H9 (cell line): Measurements from ENCODE around the gene CTSA. TPM values are rescaled to one million over a fixed set of nuclear protein-coding genes. Genes with fewer than 3 reads are reported as not detected.

Source experiments
- DNase-seq: peaks from one replicate; pipeline ENCODE4 v3.0.0-alpha.2; 2017
- H2AFZ ChIP-seq: one replicate; pipeline ENCODE4 v1.6.1; 2013; ENCODE audit warnings: mild to moderate bottlenecking, low read length, control low read depth, moderate library complexity
- H2AK5ac ChIP-seq: 2 replicates; pipeline ENCODE4 v1.6.1; 2013; ENCODE audit warnings: low read length, control low read depth, mixed read lengths; ENCODE audit not compliant: insufficient read length
- H2BK120ac ChIP-seq: one replicate; pipeline ENCODE4 v1.6.1; 2013; ENCODE audit warnings: low read depth, mild to moderate bottlenecking, low read length, control low read depth, inconsistent platforms; ENCODE audit not compliant: poor library complexity, severe bottlenecking
- H2BK12ac ChIP-seq: 2 replicates; pipeline ENCODE4 v1.6.1; 2013; ENCODE audit warnings: low read length, control low read depth, mixed read lengths, low read depth; ENCODE audit not compliant: insufficient read length
- H2BK15ac ChIP-seq: 2 replicates; pipeline ENCODE4 v1.6.1; 2013; ENCODE audit warnings: low read depth, low read length, control low read depth
- H2BK20ac ChIP-seq: one replicate; pipeline ENCODE4 v1.6.1; 2013; ENCODE audit warnings: low read depth, mild to moderate bottlenecking, low read length, control low read depth, inconsistent platforms; ENCODE audit not compliant: poor library complexity, severe bottlenecking
- H2BK5ac ChIP-seq: 2 replicates; pipeline ENCODE4 v1.6.1; 2013; ENCODE audit warnings: low read length, control low read depth, mixed read lengths; ENCODE audit not compliant: insufficient read length
- H3K14ac ChIP-seq: 2 replicates; pipeline ENCODE4 v1.6.1; 2013; ENCODE audit warnings: low read length, control low read depth; ENCODE audit not compliant: insufficient read depth
- H3K18ac ChIP-seq: 2 replicates; pipeline ENCODE4 v1.6.1; 2013; ENCODE audit warnings: low read depth, mild to moderate bottlenecking, mixed read lengths, low read length, control low read depth; ENCODE audit not compliant: insufficient read length
- H3K23ac ChIP-seq: 2 replicates; pipeline ENCODE4 v1.6.1; 2013; ENCODE audit warnings: low read length, control low read depth, mixed read lengths, low read depth; ENCODE audit not compliant: insufficient read length
- H3K23me2 ChIP-seq: 2 replicates; pipeline ENCODE4 v1.6.1; 2013; ENCODE audit warnings: low read depth, mild to moderate bottlenecking, mixed read lengths, low read length, control low read depth; ENCODE audit not compliant: insufficient read length, poor library complexity, severe bottlenecking
- H3K27ac ChIP-seq: 2 replicates; pipeline ENCODE4 v1.5.1; 2013; ENCODE audit warnings: low read length, control low read depth, mixed read lengths, low read depth; ENCODE audit not compliant: insufficient read length
- H3K27me3 ChIP-seq: 2 replicates; pipeline ENCODE4 v1.6.1; 2013; ENCODE audit warnings: low read length, control low read depth, inconsistent platforms; ENCODE audit not compliant: insufficient read depth
- H3K4ac ChIP-seq: 2 replicates; pipeline ENCODE4 v1.6.1; 2013; ENCODE audit warnings: low read depth, mild to moderate bottlenecking, control low read depth, inconsistent platforms, low read length, moderate library complexity
- H3K4me1 ChIP-seq: 2 replicates; pipeline ENCODE4 v1.6.1; 2013; ENCODE audit warnings: low read length, control low read depth, inconsistent platforms; ENCODE audit not compliant: insufficient read depth
- H3K4me2 ChIP-seq: 2 replicates; pipeline ENCODE4 v1.6.1; 2013; ENCODE audit warnings: low read length, control low read depth, mixed read lengths; ENCODE audit not compliant: insufficient read length, insufficient read depth
- H3K56ac ChIP-seq: 2 replicates; pipeline ENCODE4 v1.6.1; 2013; ENCODE audit warnings: low read depth, mild to moderate bottlenecking, mixed read lengths, low read length, control low read depth; ENCODE audit not compliant: insufficient read length
- H3K79me1 ChIP-seq: 2 replicates; pipeline ENCODE4 v1.6.1; 2013; ENCODE audit warnings: low read depth, mild to moderate bottlenecking, moderate library complexity, low read length, control low read depth, inconsistent platforms; ENCODE audit not compliant: insufficient read depth, poor library complexity, severe bottlenecking
- H3K79me2 ChIP-seq: 2 replicates; pipeline ENCODE4 v1.6.1; 2013; ENCODE audit warnings: low read length, control low read depth, inconsistent platforms; ENCODE audit not compliant: insufficient read depth
- H3K9ac ChIP-seq: 2 replicates; pipeline ENCODE4 v1.6.1; 2013; ENCODE audit warnings: low read length, control low read depth, mixed read lengths; ENCODE audit not compliant: insufficient read length; ENCODE audit errors: extremely low read depth
- H3K9me3 ChIP-seq: one replicate; pipeline ENCODE4 v1.6.1; 2013; ENCODE audit warnings: low read depth, low read length, inconsistent platforms; ENCODE audit not compliant: control insufficient read depth
- H3T11ph ChIP-seq: one replicate; pipeline ENCODE4 v1.6.1; 2013; ENCODE audit warnings: mild to moderate bottlenecking, low read length, control low read depth, inconsistent platforms
- H4K20me1 ChIP-seq: one replicate; pipeline ENCODE4 v1.6.1; 2013; ENCODE audit not compliant: control insufficient read depth, insufficient read length, insufficient read depth
- H4K5ac ChIP-seq: 2 replicates; pipeline ENCODE4 v1.6.1; 2013; ENCODE audit warnings: low read depth, mild to moderate bottlenecking, mixed read lengths, low read length, control low read depth; ENCODE audit not compliant: insufficient read length
- H4K8ac ChIP-seq: replicated peaks from 2 replicates; pipeline ENCODE4 v1.6.1; 2013; ENCODE audit warnings: low read length, control low read depth, mixed read lengths, low read depth; ENCODE audit not compliant: insufficient read length
- H4K91ac ChIP-seq: 2 replicates; pipeline ENCODE4 v1.6.1; 2013; ENCODE audit warnings: low read depth, mild to moderate bottlenecking, moderate library complexity, mixed read lengths, low read length, control low read depth; ENCODE audit not compliant: insufficient read length
- H3K27ac Mint-ChIP-seq, 3 experiments: 2 replicates in 2 of 3; 3 replicates in 1 of 3; pipeline ENCODE4 v1.8.0; 2020 to 2021; ENCODE audit warnings: mixed read lengths in 3 of 3, mild to moderate bottlenecking in 1 of 3, moderate library complexity in 1 of 3
- H3K27me3 Mint-ChIP-seq: 2 replicates; pipeline ENCODE4 v1.8.0; 2021; ENCODE audit warnings: low read depth, mild to moderate bottlenecking, moderate library complexity, mixed read lengths
- H3K36me3 Mint-ChIP-seq, 3 experiments: 2 replicates in 2 of 3; 3 replicates in 1 of 3; pipeline ENCODE4 v1.8.0; 2020 to 2021; ENCODE audit warnings: low read depth in 3 of 3, mixed read lengths in 3 of 3; ENCODE audit not compliant: insufficient read depth in 1 of 3
- H3K4me1 Mint-ChIP-seq, 2 experiments: 2 replicates each; pipeline ENCODE4 v1.8.0; 2020; ENCODE audit warnings: mixed read lengths in 2 of 2
- H3K4me3 Mint-ChIP-seq, 2 experiments: 2 replicates in 1 of 2; 3 replicates in 1 of 2; pipeline ENCODE4 v1.8.0; 2020 to 2021; ENCODE audit warnings: mild to moderate bottlenecking in 2 of 2, mixed read lengths in 2 of 2, moderate library complexity in 1 of 2
- H3K9me3 Mint-ChIP-seq, 2 experiments: 2 replicates in 1 of 2; 3 replicates in 1 of 2; pipeline ENCODE4 v1.8.0; 2020; ENCODE audit warnings: mild to moderate bottlenecking in 2 of 2, mixed read lengths in 2 of 2, moderate library complexity in 1 of 2
- WGBS: extraction: QIAGEN DNeasy Blood & Tissue Kit; methylation state at CpG from one replicate; pipeline ENCODE4 v1.1.7; 2013; ENCODE audit warnings: missing lambda C conversion rate, low lambda C conversion rate, mixed read lengths; ENCODE audit not compliant: insufficient read length; ENCODE audit errors: extremely low coverage; 5-methylcytosine and 5-hydroxymethylcytosine counted together
- total RNA-seq: library from RNA; stranded (reverse); gene quantifications from 2 replicates; pipeline ENCODE4 v1.2.1, GENCODE V29; 2021
- TF ChIP-seq, protein P1 (sequence below): fragments of 200-600 bp; sonication (generic); conservative IDR thresholded peaks from 3 replicates; pipeline ENCODE4 v1.8.0; 2021; ENCODE audit warnings: antibody characterized with exemption, mild to moderate bottlenecking

Gene CTSA
- total RNA-seq, 1 experiment from 2014 or later = 64.4 TPM

DNA sequence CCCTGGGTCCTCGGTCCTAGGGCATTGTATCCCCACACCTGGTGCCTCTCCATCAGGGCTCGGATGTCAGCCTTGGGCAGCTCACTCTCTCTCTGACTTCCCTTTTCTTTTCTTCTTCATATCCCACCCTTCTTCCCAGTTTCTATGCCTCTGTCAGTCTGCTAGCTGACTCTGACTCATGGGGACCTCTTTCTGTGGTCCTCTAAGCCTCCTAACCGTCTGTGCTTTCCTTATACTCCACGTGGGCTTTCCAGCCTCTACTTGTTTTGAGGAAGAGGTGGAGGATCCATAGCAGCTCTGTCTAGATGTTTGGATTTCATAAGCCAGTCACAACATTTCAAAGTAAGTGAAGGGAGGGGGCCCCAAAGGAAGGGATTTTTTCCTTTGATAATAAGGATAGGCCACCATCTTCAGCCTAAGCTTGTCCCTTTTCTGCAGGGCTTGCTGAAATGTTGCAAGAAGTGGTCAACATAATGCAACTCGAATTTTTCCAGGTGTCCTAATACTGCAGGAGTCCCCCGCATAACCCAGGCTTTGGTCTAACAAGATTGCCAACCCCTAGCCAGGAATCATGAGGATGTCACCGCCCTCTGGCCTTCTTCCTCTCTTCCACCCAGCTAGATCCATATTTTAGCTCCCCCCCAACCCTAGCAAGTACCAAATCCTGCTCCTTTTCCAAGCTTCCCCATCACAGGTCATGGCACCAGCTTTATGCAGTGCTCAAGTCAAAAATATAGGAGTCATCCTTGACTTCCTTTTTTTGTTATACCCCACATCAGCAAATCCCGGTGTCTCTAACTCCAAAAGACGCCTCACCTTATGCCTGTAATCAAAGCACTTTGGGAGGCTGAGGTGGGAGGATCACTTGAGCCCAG, 29.6 kb downstream of the CTSA start:
- no peak overlapping the region for H2BK15ac ChIP-seq
- H4K91ac ChIP-seq = no peak overlapping the region
- H3K4ac ChIP-seq = no peak overlapping the region
- H3K9me3 ChIP-seq = no peaks in the 10 kb centered on the region
- H2BK12ac ChIP-seq = no peak overlapping the region
- H3K14ac ChIP-seq = no peak overlapping the region
- no peak overlapping the region for H2AK5ac ChIP-seq
- no peak overlapping the region for H4K5ac ChIP-seq
- no peak overlapping the region for H3K9ac ChIP-seq
- H2BK20ac ChIP-seq = no peak overlapping the region
- no peaks in the 10 kb centered on the region for H3K36me3 Mint-ChIP-seq
- H3K27ac Mint-ChIP-seq = peak overlapping the region in 1 of 3 experiments; percentile 47; a peak in 2 of 7 replicates
- no peak overlapping the region for H3T11ph ChIP-seq
- no peak overlapping the region for H3K4me2 ChIP-seq
- no peak overlapping the region for H3K4me3 Mint-ChIP-seq
- TF ChIP-seq, protein P1, sequence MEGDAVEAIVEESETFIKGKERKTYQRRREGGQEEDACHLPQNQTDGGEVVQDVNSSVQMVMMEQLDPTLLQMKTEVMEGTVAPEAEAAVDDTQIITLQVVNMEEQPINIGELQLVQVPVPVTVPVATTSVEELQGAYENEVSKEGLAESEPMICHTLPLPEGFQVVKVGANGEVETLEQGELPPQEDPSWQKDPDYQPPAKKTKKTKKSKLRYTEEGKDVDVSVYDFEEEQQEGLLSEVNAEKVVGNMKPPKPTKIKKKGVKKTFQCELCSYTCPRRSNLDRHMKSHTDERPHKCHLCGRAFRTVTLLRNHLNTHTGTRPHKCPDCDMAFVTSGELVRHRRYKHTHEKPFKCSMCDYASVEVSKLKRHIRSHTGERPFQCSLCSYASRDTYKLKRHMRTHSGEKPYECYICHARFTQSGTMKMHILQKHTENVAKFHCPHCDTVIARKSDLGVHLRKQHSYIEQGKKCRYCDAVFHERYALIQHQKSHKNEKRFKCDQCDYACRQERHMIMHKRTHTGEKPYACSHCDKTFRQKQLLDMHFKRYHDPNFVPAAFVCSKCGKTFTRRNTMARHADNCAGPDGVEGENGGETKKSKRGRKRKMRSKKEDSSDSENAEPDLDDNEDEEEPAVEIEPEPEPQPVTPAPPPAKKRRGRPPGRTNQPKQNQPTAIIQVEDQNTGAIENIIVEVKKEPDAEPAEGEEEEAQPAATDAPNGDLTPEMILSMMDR = no peak
- H2AFZ ChIP-seq = no peak overlapping the region
- WGBS = no CpG with 5 or more reads among the region's 9 CpGs
- no peak overlapping the region for H4K8ac ChIP-seq
- no peaks in the 10 kb centered on the region for H3K4me1 ChIP-seq
- no peaks in the 10 kb centered on the region for H3K27me3 ChIP-seq
- no peak overlapping the region for H2BK5ac ChIP-seq
- peaks cover 10 to 20% of the 10 kb centered on the region in 2 experiments; a peak in 3 of 4 replicates for H3K4me1 Mint-ChIP-seq
- H3K18ac ChIP-seq = no peak overlapping the region
- no peak for DNase-seq
- no peaks in the 10 kb centered on the region for H3K9me3 Mint-ChIP-seq
- no peaks in the 10 kb centered on the region for H4K20me1 ChIP-seq
- H3K23ac ChIP-seq = no peak overlapping the region
- H3K56ac ChIP-seq = no peak overlapping the region
- H3K27me3 Mint-ChIP-seq = peaks cover 6% of the 10 kb centered on the region
- no peaks in the 10 kb centered on the region for H3K79me2 ChIP-seq
- H3K23me2 ChIP-seq = no peaks in the 10 kb centered on the region
- no peak overlapping the region for H3K27ac ChIP-seq
- no peak overlapping the region for H2BK120ac ChIP-seq
- H3K79me1 ChIP-seq = no peaks in the 10 kb centered on the region
